Lung (tissue), 12 donors: Measurements from ENCODE around the gene MEAK7. TPM values are rescaled to one million over a fixed set of nuclear protein-coding genes. Genes with fewer than 3 reads are reported as not detected.

Experiments
- ATAC-seq: fragments of 200-7000 bp; cut with Tn5 transposase; one replicate; pipeline ENCODE4 v1.9.1; 2020; ENCODE audit warnings: moderate number of reproducible peaks; ENCODE audit not compliant: insufficient read depth, low FRiP score
- DNase-seq, 3 donors: peaks; one replicate each; pipeline ENCODE4 v3.0.0-alpha.2; 2013 to 2017
- H3K27ac ChIP-seq, 2 donors: one replicate each; pipeline ENCODE4 v1.5.1; 2013; ENCODE audit warnings: mild to moderate bottlenecking in 2 of 2, moderate library complexity in 2 of 2, control low read depth in 1 of 2, inconsistent platforms in 1 of 2, low read depth in 1 of 2, low read length in 1 of 2
- H3K27me3 ChIP-seq, 3 donors: one replicate each; pipeline ENCODE4 v1.5.1; 2013; ENCODE audit warnings: low read length in 2 of 3; ENCODE audit not compliant: control insufficient read depth in 3 of 3, insufficient read depth in 3 of 3
- H3K36me3 ChIP-seq, 4 donors: one replicate each; pipeline ENCODE4 v1.5.1; 2013; ENCODE audit warnings: low read length in 4 of 4, mild to moderate bottlenecking in 1 of 4, moderate library complexity in 1 of 4; ENCODE audit not compliant: control insufficient read depth in 4 of 4, insufficient read depth in 4 of 4
- H3K4me1 ChIP-seq, 5 donors: one replicate each; pipeline ENCODE4 v1.5.1; 2013; ENCODE audit warnings: low read length in 5 of 5, mild to moderate bottlenecking in 2 of 5, moderate library complexity in 1 of 5; ENCODE audit not compliant: control insufficient read depth in 5 of 5, insufficient read depth in 5 of 5
- H3K4me3 ChIP-seq: one replicate; pipeline ENCODE4 v1.5.1; 2013; ENCODE audit warnings: mild to moderate bottlenecking, control low read depth, moderate library complexity
- H3K9ac ChIP-seq, 2 donors: one replicate each; pipeline ENCODE4 v1.5.1; 2013; ENCODE audit warnings: low read length in 2 of 2, control low read depth in 1 of 2; ENCODE audit not compliant: insufficient read depth in 1 of 2
- H3K9me3 ChIP-seq, 4 donors: one replicate each; pipeline ENCODE4 v1.5.1; 2013; ENCODE audit warnings: low read length in 3 of 4, mild to moderate bottlenecking in 1 of 4, moderate library complexity in 1 of 4; ENCODE audit not compliant: control insufficient read depth in 4 of 4, insufficient read depth in 3 of 4
- WGBS, 2 donors: extraction: QIAGEN DNeasy Blood & Tissue Kit; methylation state at CpG; one replicate each; pipeline ENCODE4 v1.1.7; 2013; 5-methylcytosine and 5-hydroxymethylcytosine counted together
- polyA plus RNA-seq, 2 donors: library from polyadenylated mRNA; stranded (reverse); fragments of 200-250 nt; gene quantifications; one replicate each; pipeline ENCODE4 v1.2.1, GENCODE V29; 2013
- total RNA-seq, 2 donors: library from RNA; depleted of rRNA in 1 of 2; stranded (reverse); fragments of >200 nt in 1 of 2; gene quantifications; one replicate each; pipeline ENCODE4 v1.2.1, GENCODE V29; 2014 to 2021
- TF ChIP-seq, protein P1 (sequence below): IDR thresholded peaks from 2 replicates; pipeline ENCODE4 v1.5.1; 2012; ENCODE audit warnings: mild to moderate bottlenecking; ENCODE audit errors: control extremely low read depth, extremely low read depth
- donor health status: control.
- donor health status: control.
- donor health status: Bipolar disorder and iron deficiency.
- donor health status: healthy.
- donor health status: DM: yes; HTN: yes; CAD: no.

The MEAK7 gene
- total and polyA plus RNA-seq, 4 donors = 4.8 to 16.9 (median 11.2) TPM

DNA sequence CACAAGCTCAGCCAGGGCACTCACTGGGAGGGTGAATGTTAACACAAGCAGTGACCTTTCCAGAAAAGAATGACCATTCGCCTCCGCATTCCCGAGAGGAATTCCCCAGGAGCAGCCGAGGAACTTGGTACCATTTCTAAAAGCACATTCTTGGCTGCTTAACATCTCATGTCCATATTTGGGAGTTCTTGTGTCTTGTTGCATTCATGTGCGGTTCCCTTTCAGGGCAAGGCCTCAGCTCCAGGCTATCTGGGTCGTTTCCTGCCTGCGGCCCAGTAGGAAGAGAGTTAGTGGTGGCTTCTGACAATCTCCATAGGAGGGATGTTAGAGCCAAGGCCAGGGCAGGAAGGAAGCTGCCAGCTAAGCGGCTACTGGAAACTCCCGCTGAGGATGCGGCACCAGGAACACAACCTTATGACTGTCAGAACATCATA, 27.8 kb upstream of the MEAK7 start:
- peak overlapping the region; percentile 24 to 79 for H3K27ac ChIP-seq
- peak; percentile 75 to 86 (median 82) for DNase-seq
- no peak overlapping the region for H3K9ac ChIP-seq
- H3K4me3 ChIP-seq = no peak overlapping the region
- TF ChIP-seq, protein P1, sequence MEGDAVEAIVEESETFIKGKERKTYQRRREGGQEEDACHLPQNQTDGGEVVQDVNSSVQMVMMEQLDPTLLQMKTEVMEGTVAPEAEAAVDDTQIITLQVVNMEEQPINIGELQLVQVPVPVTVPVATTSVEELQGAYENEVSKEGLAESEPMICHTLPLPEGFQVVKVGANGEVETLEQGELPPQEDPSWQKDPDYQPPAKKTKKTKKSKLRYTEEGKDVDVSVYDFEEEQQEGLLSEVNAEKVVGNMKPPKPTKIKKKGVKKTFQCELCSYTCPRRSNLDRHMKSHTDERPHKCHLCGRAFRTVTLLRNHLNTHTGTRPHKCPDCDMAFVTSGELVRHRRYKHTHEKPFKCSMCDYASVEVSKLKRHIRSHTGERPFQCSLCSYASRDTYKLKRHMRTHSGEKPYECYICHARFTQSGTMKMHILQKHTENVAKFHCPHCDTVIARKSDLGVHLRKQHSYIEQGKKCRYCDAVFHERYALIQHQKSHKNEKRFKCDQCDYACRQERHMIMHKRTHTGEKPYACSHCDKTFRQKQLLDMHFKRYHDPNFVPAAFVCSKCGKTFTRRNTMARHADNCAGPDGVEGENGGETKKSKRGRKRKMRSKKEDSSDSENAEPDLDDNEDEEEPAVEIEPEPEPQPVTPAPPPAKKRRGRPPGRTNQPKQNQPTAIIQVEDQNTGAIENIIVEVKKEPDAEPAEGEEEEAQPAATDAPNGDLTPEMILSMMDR = no peak
- no peaks in the 10 kb centered on the region for H3K27me3 ChIP-seq
- peaks cover 0 to 6% (median 2%) of the 10 kb centered on the region in 4 donors for H3K9me3 ChIP-seq
- H3K36me3 ChIP-seq = no peaks in the 10 kb centered on the region
- H3K4me1 ChIP-seq = peaks cover 6 to 25% (median 15%) of the 10 kb centered on the region in 5 donors
- peak; percentile 76 for ATAC-seq
- 23 to 34% methylated on average over 10 of the region's 10 CpGs for WGBS, 2 donors

- peaks cover 0 to 6% (median 2%) of the 10 kb centered on the region in 4 donors for H3K9me3 ChIP-seq
- peak overlapping the region in 1 of 2 donors; percentile 79 for H3K27ac ChIP-seq
- 70 to 79% methylated on average over 9 of the region's 9 CpGs for WGBS, 2 donors
- ATAC-seq = no peak
- no peak overlapping the region for H3K9ac ChIP-seq
- H3K4me1 ChIP-seq = peaks cover 7 to 27% (median 15%) of the 10 kb centered on the region in 5 donors
- H3K27me3 ChIP-seq = no peaks in the 10 kb centered on the region
- H3K4me3 ChIP-seq = no peak overlapping the region
- TF ChIP-seq, protein P1 = no peak
- DNase-seq = no peak
- H3K36me3 ChIP-seq = no peaks in the 10 kb centered on the region
These were observed 27.2 kb upstream of the MEAK7 start for GRCh38 chr16:84531671-84532111.

DNA sequence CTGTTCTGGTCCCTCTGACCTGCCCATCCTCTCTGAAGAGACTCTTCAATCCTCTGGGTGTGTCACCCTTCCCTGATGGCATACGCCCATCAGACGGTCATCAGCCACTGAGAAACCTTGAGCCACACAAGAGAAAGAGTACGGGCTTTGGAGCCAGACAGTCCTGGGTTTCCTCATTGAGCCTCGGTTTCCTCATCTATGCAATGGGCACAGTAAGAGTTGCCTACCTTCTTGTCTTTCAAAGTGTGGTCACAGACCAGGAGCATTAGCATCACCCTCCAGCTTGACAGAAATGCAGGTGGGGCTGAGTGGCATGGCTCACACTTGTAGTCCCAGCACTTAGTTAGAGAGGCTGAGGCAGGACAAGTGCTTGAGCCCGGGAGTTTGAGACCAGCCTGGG, 26.1 kb upstream of the MEAK7 start:
- peaks cover 0 to 6% (median 2%) of the 10 kb centered on the region in 4 donors for H3K9me3 ChIP-seq
- H3K4me1 ChIP-seq = peaks cover 7 to 32% (median 15%) of the 10 kb centered on the region in 5 donors
- ATAC-seq (no peak), DNase-seq (no peak)
- no peak overlapping the region for H3K27ac ChIP-seq
- no peak overlapping the region for H3K4me3 ChIP-seq
- H3K36me3 ChIP-seq = no peaks in the 10 kb centered on the region
- H3K27me3 ChIP-seq = no peaks in the 10 kb centered on the region
- WGBS, 2 donors = 93 to 95% methylated on average over 5 of the region's 5 CpGs
- TF ChIP-seq, protein P1 = no peak
- H3K9ac ChIP-seq = no peak overlapping the region

GRCh38 chr16:84529607-84530006, 25.1 kb upstream of the MEAK7 start:
- Histone ChIP-seq H3K4me1 (peaks cover 7 to 32% (median 15%) of the 10 kb centered on the region in 5 donors), H3K36me3 (no peaks in the 10 kb centered on the region), H3K27me3 (no peaks in the 10 kb centered on the region), H3K9me3 (peaks cover 0 to 6% (median 2%) of the 10 kb centered on the region in 4 donors), H3K4me3 (no peak overlapping the region), H3K9ac (no peak overlapping the region), H3K27ac (no peak overlapping the region)
- ATAC-seq (no peak), DNase-seq (no peak)
- 97 to 98% methylated on average over 3 of the region's 3 CpGs for WGBS, 2 donors
- TF ChIP-seq, protein P1 = no peak
